HEK293 (cell line): Measurements from ENCODE around the gene TMTC1.

Source experiments
- CTCF ChIA-PET: fragments of 350-600 bp; formaldehyde crosslinking; extraction: SDS; loops from one replicate; lab custom pipeline; 2021; ENCODE audit warnings: antibody characterized with exemption; lab: Yijun Ruan, JAX
- POLR2A ChIA-PET: fragments of 300-600 bp; formaldehyde crosslinking; extraction: SDS; loops from one replicate; lab custom pipeline; 2020; ENCODE audit warnings: antibody characterized with exemption, inconsistent platforms; lab: Yijun Ruan, JAX
- H3K27ac ChIP-seq: fragments of 200-500 bp; sonication (Bioruptor generic); 2 replicates; pipeline ENCODE4 v1.5.1; 2014; ENCODE audit warnings: low read depth, low read length, control low read depth, inconsistent platforms; ENCODE audit errors: extremely low read depth
- H3K36me3 ChIP-seq, 2 experiments: fragments of 200-500 bp in 1 of 2; sonication (Bioruptor generic) in 1 of 2; 1 replicate in 1 of 2; 2 replicates in 1 of 2; pipeline ENCODE4 v1.5.1; 2014 to 2017; ENCODE audit warnings: inconsistent platforms in 2 of 2, low read length in 2 of 2; ENCODE audit not compliant: control insufficient read depth in 2 of 2, insufficient read depth in 1 of 2
- H3K4me1 ChIP-seq: fragments of 200-500 bp; sonication (Bioruptor generic); 2 replicates; pipeline ENCODE4 v1.5.1; 2014; ENCODE audit warnings: mild to moderate bottlenecking, low read length, inconsistent platforms; ENCODE audit not compliant: control insufficient read depth, insufficient read depth
- H3K4me3 ChIP-seq: 2 replicates; pipeline ENCODE4 v1.5.1; 2011; ENCODE audit warnings: low read depth, mild to moderate bottlenecking, control low read depth, low read length, moderate library complexity
- H3K9me3 ChIP-seq: fragments of 200-500 bp; sonication (Bioruptor generic); 2 replicates; pipeline ENCODE4 v1.5.1; 2014; ENCODE audit warnings: low read depth, low read length, inconsistent platforms; ENCODE audit not compliant: control insufficient read depth, insufficient read depth
- EGR2 ChIP-seq: fragments of 450-650 bp; formaldehyde crosslinking; IDR thresholded peaks from 2 replicates; pipeline ENCODE4 v1.5.1; 2016; ENCODE audit warnings: low read depth, missing biosample characterization, missing genetic modification characterization
- FEZF1 ChIP-seq: fragments of 450-650 bp; formaldehyde crosslinking; IDR thresholded peaks from 2 replicates; pipeline ENCODE4 v1.5.1; 2016; ENCODE audit warnings: missing biosample characterization, missing genetic modification characterization
- GLIS1 ChIP-seq: fragments of 450-650 bp; formaldehyde crosslinking; IDR thresholded peaks from 2 replicates; pipeline ENCODE4 v1.5.1; 2016; ENCODE audit warnings: missing biosample characterization, missing genetic modification characterization
- OVOL3 ChIP-seq: fragments of 450-650 bp; formaldehyde crosslinking; IDR thresholded peaks from 2 replicates; pipeline ENCODE4 v1.5.1; 2016; ENCODE audit warnings: missing biosample characterization, missing genetic modification characterization
- SCRT1 ChIP-seq: fragments of 450-650 bp; formaldehyde crosslinking; IDR thresholded peaks from 2 replicates; pipeline ENCODE4 v1.5.1; 2016; ENCODE audit warnings: missing biosample characterization, missing genetic modification characterization, borderline replicate concordance
- TCF7L2 ChIP-seq: IDR thresholded peaks from 2 replicates; pipeline ENCODE4 v1.6.1; 2011; ENCODE audit warnings: low read depth, mild to moderate bottlenecking, inconsistent platforms, low read length, moderate library complexity, borderline replicate concordance
- YY1 ChIP-seq: fragments of 450-650 bp; formaldehyde crosslinking; IDR thresholded peaks from 2 replicates; pipeline ENCODE4 v1.5.1; 2018; ENCODE audit warnings: missing biosample characterization, missing genetic modification characterization
- YY2 ChIP-seq: fragments of 450-650 bp; formaldehyde crosslinking; IDR thresholded peaks from 2 replicates; pipeline ENCODE4 v1.5.1; 2016; ENCODE audit warnings: missing biosample characterization, missing genetic modification characterization
- ZNF10 ChIP-seq: fragments of 450-650 bp; formaldehyde crosslinking; IDR thresholded peaks from 2 replicates; pipeline ENCODE4 v1.5.1; 2017; ENCODE audit warnings: missing biosample characterization, missing genetic modification characterization
- ZNF169 ChIP-seq: fragments of 450-650 bp; formaldehyde crosslinking; IDR thresholded peaks from 2 replicates; pipeline ENCODE4 v1.5.1; 2016; ENCODE audit warnings: missing biosample characterization, missing genetic modification characterization
- ZNF2 ChIP-seq: fragments of 450-650 bp; formaldehyde crosslinking; IDR thresholded peaks from 2 replicates; pipeline ENCODE4 v1.5.1; 2016; ENCODE audit warnings: missing biosample characterization, missing genetic modification characterization
- ZNF221 ChIP-seq: fragments of 450-650 bp; formaldehyde crosslinking; IDR thresholded peaks from 2 replicates; pipeline ENCODE4 v1.5.1; 2017; ENCODE audit warnings: missing biosample characterization, missing genetic modification characterization, borderline replicate concordance
- ZNF223 ChIP-seq: fragments of 450-650 bp; formaldehyde crosslinking; IDR thresholded peaks from 2 replicates; pipeline ENCODE4 v1.5.1; 2016; ENCODE audit warnings: missing biosample characterization, missing genetic modification characterization
- ZNF366 ChIP-seq: fragments of 450-650 bp; formaldehyde crosslinking; conservative IDR thresholded peaks from 2 replicates; pipeline ENCODE4 v1.5.1; 2016; ENCODE audit warnings: missing biosample characterization, missing genetic modification characterization
- ZNF37A ChIP-seq: fragments of 450-650 bp; IDR thresholded peaks from 2 replicates; pipeline ENCODE4 v1.5.1; 2018; ENCODE audit warnings: missing biosample characterization, missing genetic modification characterization
- ZNF501 ChIP-seq: fragments of 450-650 bp; formaldehyde crosslinking; IDR thresholded peaks from 2 replicates; pipeline ENCODE4 v1.5.1; 2016; ENCODE audit warnings: missing biosample characterization, missing genetic modification characterization
- ZNF600 ChIP-seq: fragments of 450-650 bp; formaldehyde crosslinking; IDR thresholded peaks from 2 replicates; pipeline ENCODE4 v1.5.1; 2016; ENCODE audit warnings: missing biosample characterization, missing genetic modification characterization
- ZNF623 ChIP-seq: fragments of 450-650 bp; formaldehyde crosslinking; IDR thresholded peaks from 2 replicates; pipeline ENCODE4 v1.5.1; 2016; ENCODE audit warnings: missing biosample characterization, missing genetic modification characterization
- ZNF629 ChIP-seq: fragments of 450-650 bp; formaldehyde crosslinking; IDR thresholded peaks from 2 replicates; pipeline ENCODE4 v1.5.1; 2017; ENCODE audit warnings: missing biosample characterization, missing genetic modification characterization
- ZNF677 ChIP-seq: fragments of 450-650 bp; IDR thresholded peaks from 2 replicates; pipeline ENCODE4 v1.5.0; 2018; ENCODE audit warnings: missing biosample characterization, mild to moderate bottlenecking, missing genetic modification characterization, moderate library complexity
- ZNF776 ChIP-seq: fragments of 450-650 bp; formaldehyde crosslinking; IDR thresholded peaks from 2 replicates; pipeline ENCODE4 v1.5.0; 2017; ENCODE audit warnings: missing biosample characterization, missing genetic modification characterization, borderline replicate concordance
- ZNF785 ChIP-seq: fragments of 450-650 bp; formaldehyde crosslinking; IDR thresholded peaks from 2 replicates; pipeline ENCODE4 v1.5.1; 2016; ENCODE audit warnings: missing biosample characterization, missing genetic modification characterization
- ZNF843 ChIP-seq: fragments of 450-650 bp; formaldehyde crosslinking; IDR thresholded peaks from 2 replicates; pipeline ENCODE4 v1.5.1; 2016; ENCODE audit warnings: missing biosample characterization, missing genetic modification characterization
- TF ChIP-seq, protein P1 (sequence below): fragments of 450-650 bp; formaldehyde crosslinking; IDR thresholded peaks from 2 replicates; pipeline ENCODE4 v1.5.0; 2017; ENCODE audit warnings: missing biosample characterization, missing genetic modification characterization, borderline replicate concordance
- TF ChIP-seq, protein P2 (sequence below): fragments of 450-650 bp; formaldehyde crosslinking; IDR thresholded peaks from 2 replicates; pipeline ENCODE4 v1.5.1; 2016; ENCODE audit warnings: missing biosample characterization, missing genetic modification characterization, borderline replicate concordance
- TF ChIP-seq, protein P3 (sequence below): fragments of 450-650 bp; formaldehyde crosslinking; IDR thresholded peaks from 2 replicates; pipeline ENCODE4 v1.5.1; 2016; ENCODE audit warnings: missing biosample characterization, missing genetic modification characterization
- TF ChIP-seq, protein P4 (sequence below): fragments of 450-650 bp; formaldehyde crosslinking; IDR thresholded peaks from 2 replicates; pipeline ENCODE4 v1.5.1; 2016; ENCODE audit warnings: missing biosample characterization, missing genetic modification characterization

Gene TMTC1

DNA sequence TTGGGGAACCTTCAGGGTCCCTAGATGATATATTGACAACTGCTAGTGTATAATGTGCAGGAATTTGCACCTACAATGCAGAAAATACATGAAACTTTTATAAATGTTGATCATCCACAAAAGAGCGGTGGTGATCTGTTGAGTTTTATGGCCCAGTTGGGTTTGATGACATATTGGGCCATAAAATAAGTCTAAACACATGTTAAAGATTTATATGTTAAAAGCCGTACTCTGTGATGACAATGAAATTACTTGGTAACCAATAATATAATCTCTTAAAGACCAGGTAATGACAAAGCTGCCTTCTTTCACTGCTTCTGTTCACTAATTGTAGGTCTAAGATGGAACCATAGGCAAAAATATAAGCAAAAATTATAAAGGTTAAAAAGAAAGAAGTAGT lies 61.6 kb downstream of the TMTC1 start:
- Histone ChIP-seq H3K4me3 (no peak overlapping the region), H3K9me3 (no peaks in the 10 kb centered on the region), H3K36me3 (no peaks in the 10 kb centered on the region), H3K27ac (no peak overlapping the region), H3K4me1 (peaks cover 8% of the 10 kb centered on the region)
- POLR2A ChIA-PET: no interaction called here
- TF ChIP-seq YY1: no peak
- peak; percentile 71 for TF ChIP-seq FEZF1 (tag by site-specific recombination)
- no peak for TF ChIP-seq ZNF623 (tag by site-specific recombination)
- CTCF ChIA-PET: interaction anchor here (1.6 kb wide), 1 partner anchor 17 kb away, joined by 3 read pairs; no protein-coding TSS in a partner anchor

DNA sequence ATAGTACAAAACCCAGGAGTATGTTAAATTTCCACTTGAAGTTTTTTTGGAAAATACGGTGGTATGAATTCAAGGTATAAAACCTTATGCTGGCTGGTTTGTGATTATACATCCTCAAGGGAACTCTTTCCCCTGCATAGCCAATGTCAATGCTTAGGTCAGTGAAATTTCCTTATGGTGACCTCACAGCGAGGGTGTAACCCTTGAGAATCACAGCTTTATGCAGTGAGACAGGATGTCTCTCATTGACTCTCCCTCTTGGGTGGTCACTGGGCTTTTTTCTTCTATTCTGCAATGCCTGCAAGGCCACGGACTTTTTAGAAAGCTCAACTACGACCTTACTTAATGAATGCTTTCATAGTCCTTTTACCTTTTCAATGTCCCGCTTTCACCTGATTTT lies 64.4 kb downstream of the TMTC1 start:
- H3K9me3 ChIP-seq: no peaks in the 10 kb centered on the region
- no peak overlapping the region for H3K27ac ChIP-seq
- no peaks in the 10 kb centered on the region for H3K4me1 ChIP-seq
- no peak overlapping the region for H3K4me3 ChIP-seq
- no peaks in the 10 kb centered on the region for H3K36me3 ChIP-seq
- ChIA-PET POLR2A (no interaction called here), CTCF (interaction anchor here (0.7 kb wide), 1 partner anchor 200 kb away, joined by 3 read pairs; no protein-coding TSS in a partner anchor)
- TF ChIP-seq ZNF785 (tag by site-specific recombination): no peak
- no peak for TF ChIP-seq EGR2 (tag by site-specific recombination)
- no peak for TF ChIP-seq ZNF677
- no peak for TF ChIP-seq TCF7L2
- no peak for TF ChIP-seq ZNF169
- TF ChIP-seq ZNF2 (tag by site-specific recombination): no peak
- no peak for TF ChIP-seq OVOL3 (tag by site-specific recombination)
- TF ChIP-seq, protein P1, sequence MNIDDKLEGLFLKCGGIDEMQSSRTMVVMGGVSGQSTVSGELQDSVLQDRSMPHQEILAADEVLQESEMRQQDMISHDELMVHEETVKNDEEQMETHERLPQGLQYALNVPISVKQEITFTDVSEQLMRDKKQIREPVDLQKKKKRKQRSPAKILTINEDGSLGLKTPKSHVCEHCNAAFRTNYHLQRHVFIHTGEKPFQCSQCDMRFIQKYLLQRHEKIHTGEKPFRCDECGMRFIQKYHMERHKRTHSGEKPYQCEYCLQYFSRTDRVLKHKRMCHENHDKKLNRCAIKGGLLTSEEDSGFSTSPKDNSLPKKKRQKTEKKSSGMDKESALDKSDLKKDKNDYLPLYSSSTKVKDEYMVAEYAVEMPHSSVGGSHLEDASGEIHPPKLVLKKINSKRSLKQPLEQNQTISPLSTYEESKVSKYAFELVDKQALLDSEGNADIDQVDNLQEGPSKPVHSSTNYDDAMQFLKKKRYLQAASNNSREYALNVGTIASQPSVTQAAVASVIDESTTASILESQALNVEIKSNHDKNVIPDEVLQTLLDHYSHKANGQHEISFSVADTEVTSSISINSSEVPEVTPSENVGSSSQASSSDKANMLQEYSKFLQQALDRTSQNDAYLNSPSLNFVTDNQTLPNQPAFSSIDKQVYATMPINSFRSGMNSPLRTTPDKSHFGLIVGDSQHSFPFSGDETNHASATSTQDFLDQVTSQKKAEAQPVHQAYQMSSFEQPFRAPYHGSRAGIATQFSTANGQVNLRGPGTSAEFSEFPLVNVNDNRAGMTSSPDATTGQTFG (tag by site-specific recombination): no peak
- TF ChIP-seq ZNF37A (tag by site-specific recombination): no peak
- no peak for TF ChIP-seq GLIS1 (tag by site-specific recombination)
- TF ChIP-seq ZNF843: no peak
- TF ChIP-seq YY2 (tag by site-specific recombination): no peak
- TF ChIP-seq, protein P2, sequence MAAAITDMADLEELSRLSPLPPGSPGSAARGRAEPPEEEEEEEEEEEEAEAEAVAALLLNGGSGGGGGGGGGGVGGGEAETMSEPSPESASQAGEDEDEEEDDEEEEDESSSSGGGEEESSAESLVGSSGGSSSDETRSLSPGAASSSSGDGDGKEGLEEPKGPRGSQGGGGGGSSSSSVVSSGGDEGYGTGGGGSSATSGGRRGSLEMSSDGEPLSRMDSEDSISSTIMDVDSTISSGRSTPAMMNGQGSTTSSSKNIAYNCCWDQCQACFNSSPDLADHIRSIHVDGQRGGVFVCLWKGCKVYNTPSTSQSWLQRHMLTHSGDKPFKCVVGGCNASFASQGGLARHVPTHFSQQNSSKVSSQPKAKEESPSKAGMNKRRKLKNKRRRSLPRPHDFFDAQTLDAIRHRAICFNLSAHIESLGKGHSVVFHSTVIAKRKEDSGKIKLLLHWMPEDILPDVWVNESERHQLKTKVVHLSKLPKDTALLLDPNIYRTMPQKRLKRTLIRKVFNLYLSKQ (tag by site-specific recombination): no peak
- no peak for TF ChIP-seq ZNF776 (tag by site-specific recombination)
- TF ChIP-seq ZNF221: no peak

DNA sequence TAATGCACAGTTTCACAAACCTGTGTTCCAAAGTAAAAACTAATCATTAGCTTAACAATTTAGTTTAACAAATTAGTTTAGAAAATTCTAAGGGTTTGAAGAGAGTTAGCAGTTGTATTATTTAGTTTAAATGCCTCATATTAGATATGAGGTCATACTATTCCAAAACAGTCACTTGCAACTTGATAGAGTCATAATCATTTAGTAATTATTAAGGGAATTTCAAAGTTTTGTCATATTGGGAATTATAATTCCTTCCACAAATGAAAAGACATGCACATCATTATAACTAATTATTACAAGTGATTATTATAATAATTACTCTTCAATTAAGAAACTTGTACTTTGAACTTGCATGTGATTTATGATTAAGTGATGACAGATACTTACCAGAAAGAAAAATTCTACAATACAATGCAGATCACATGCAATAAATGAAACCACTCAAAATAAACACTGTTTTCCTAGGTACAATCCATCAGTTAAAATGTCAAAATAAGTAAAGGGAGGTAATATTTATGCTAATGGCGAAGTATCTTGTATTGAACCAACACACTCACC lies 66.1 kb downstream of the TMTC1 start:
- Histone ChIP-seq H3K27ac (no peak overlapping the region), H3K9me3 (no peaks in the 10 kb centered on the region), H3K36me3 (no peaks in the 10 kb centered on the region), H3K4me1 (peaks cover 5% of the 10 kb centered on the region; the same call in 1 of the 2 replicates), H3K4me3 (no peak overlapping the region)
- ChIA-PET POLR2A (no interaction called here), CTCF (no interaction called here)
- TF ChIP-seq, protein P3, sequence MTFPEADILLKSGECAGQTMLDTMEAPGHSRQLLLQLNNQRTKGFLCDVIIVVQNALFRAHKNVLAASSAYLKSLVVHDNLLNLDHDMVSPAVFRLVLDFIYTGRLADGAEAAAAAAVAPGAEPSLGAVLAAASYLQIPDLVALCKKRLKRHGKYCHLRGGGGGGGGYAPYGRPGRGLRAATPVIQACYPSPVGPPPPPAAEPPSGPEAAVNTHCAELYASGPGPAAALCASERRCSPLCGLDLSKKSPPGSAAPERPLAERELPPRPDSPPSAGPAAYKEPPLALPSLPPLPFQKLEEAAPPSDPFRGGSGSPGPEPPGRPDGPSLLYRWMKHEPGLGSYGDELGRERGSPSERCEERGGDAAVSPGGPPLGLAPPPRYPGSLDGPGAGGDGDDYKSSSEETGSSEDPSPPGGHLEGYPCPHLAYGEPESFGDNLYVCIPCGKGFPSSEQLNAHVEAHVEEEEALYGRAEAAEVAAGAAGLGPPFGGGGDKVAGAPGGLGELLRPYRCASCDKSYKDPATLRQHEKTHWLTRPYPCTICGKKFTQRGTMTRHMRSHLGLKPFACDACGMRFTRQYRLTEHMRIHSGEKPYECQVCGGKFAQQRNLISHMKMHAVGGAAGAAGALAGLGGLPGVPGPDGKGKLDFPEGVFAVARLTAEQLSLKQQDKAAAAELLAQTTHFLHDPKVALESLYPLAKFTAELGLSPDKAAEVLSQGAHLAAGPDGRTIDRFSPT: no peak
- TF ChIP-seq ZNF366 (tag by site-specific recombination) (peak; percentile 39; the same call in 1 of the 2 replicates), ZNF600 (tag by site-specific recombination) (0 out of 2 replicates have a peak, but pooled peaks have one; percentile 30), ZNF629 (tag by site-specific recombination) (peak; percentile 28; the same call in 1 of the 2 replicates), ZNF223 (tag by site-specific recombination) (no peak), ZNF501 (tag by site-specific recombination) (no peak), SCRT1 (tag by site-specific recombination) (no peak), ZNF10 (no peak)
- TF ChIP-seq, protein P4, sequence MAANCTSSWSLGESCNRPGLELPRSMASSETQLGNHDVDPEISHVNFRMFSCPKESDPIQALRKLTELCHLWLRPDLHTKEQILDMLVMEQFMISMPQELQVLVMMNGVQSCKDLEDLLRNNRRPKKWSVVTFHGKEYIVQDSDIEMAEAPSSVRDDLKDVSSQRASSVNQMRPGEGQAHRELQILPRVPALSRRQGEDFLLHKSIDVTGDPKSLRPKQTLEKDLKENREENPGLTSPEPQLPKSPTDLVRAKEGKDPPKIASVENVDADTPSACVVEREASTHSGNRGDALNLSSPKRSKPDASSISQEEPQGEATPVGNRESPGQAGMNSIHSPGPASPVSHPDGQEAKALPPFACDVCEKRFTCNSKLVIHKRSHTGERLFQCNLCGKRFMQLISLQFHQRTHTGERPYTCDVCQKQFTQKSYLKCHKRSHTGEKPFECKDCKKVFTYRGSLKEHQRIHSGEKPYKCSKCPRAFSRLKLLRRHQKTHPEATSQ (tag by site-specific recombination): no peak
